Tibial nerve (tissue), 3 donors: ENCODE results near the gene RAP1B.

ENCODE experiments used
- POLR2A ChIP-seq, 2 donors: fragments of 450-650 bp; IDR thresholded peaks; one replicate each; pipeline ENCODE4 v1.6.1; 2017; ENCODE audit warnings: antibody characterized with exemption in 2 of 2, mild to moderate bottlenecking in 2 of 2, moderate library complexity in 2 of 2
- TF ChIP-seq, protein P1 (sequence below), 5 experiments: fragments of 200-600 bp in 3 of 5; fragments of 450-650 bp in 2 of 5; sonication (generic) in 3 of 5; IDR thresholded peaks; one replicate each; pipeline ENCODE4 v1.5.1; 2016 to 2019; ENCODE audit warnings: antibody characterized with exemption in 5 of 5, mild to moderate bottlenecking in 3 of 5, moderate library complexity in 2 of 5

DNA sequence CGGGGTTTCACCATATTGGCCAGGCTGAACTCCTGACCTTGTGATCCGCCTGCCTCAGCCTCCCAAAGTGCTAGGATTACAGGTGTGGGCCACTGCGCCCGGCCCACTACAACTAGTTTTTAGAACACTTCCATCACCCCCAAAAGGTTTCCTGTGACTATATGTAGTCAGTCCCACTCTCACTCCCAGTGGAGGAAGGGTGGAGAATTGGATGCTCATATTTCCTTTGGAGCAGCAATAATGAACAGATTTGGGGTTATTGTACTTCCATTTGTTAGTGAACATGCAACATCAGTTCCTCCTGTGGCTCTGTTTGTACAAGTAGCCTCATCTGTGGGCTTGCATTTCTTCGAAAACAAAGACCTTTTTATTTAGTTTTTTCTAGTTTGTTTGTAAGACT lies 35.8 kb downstream of the RAP1B start:
- TF ChIP-seq, protein P1, sequence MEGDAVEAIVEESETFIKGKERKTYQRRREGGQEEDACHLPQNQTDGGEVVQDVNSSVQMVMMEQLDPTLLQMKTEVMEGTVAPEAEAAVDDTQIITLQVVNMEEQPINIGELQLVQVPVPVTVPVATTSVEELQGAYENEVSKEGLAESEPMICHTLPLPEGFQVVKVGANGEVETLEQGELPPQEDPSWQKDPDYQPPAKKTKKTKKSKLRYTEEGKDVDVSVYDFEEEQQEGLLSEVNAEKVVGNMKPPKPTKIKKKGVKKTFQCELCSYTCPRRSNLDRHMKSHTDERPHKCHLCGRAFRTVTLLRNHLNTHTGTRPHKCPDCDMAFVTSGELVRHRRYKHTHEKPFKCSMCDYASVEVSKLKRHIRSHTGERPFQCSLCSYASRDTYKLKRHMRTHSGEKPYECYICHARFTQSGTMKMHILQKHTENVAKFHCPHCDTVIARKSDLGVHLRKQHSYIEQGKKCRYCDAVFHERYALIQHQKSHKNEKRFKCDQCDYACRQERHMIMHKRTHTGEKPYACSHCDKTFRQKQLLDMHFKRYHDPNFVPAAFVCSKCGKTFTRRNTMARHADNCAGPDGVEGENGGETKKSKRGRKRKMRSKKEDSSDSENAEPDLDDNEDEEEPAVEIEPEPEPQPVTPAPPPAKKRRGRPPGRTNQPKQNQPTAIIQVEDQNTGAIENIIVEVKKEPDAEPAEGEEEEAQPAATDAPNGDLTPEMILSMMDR (IDR thresholded peaks at IDR 0.05) = no peak
- TF ChIP-seq POLR2A (IDR thresholded peaks at IDR 0.05) = no peak
